Neural cell (in vitro differentiated cells): ENCODE results near the gene SLC19A1. TPM values are rescaled to one million over a fixed set of nuclear protein-coding genes. Genes with fewer than 3 reads are reported as not detected.

ENCODE experiments used
- H2AFZ ChIP-seq: fragments of 200-600, 300-800 bp; sonication (generic), shearing (Covaris generic); 2 replicates; pipeline ENCODE4 v1.6.0; 2014; ENCODE audit warnings: low read depth, mild to moderate bottlenecking, antibody characterized with exemption, low read length, moderate library complexity
- H3F3A ChIP-seq: fragments of 200-600 bp; shearing (Covaris generic); 2 replicates; pipeline ENCODE4 v1.6.1; 2016; ENCODE audit warnings: mild to moderate bottlenecking, moderate library complexity, mixed read lengths, antibody characterized with exemption, low read length; ENCODE audit not compliant: insufficient read depth, poor library complexity, severe bottlenecking
- H3K27ac ChIP-seq: fragments of 200-600, 300-800 bp; sonication (generic), shearing (Covaris generic); 2 replicates; pipeline ENCODE4 v1.5.1; 2014; ENCODE audit warnings: mild to moderate bottlenecking, low read length, moderate library complexity
- H3K27me3 ChIP-seq: fragments of 300-800, 200-600 bp; sonication (generic), shearing (Covaris generic); 2 replicates; pipeline ENCODE4 v1.6.0; 2014; ENCODE audit warnings: mild to moderate bottlenecking, low read depth, low read length, moderate library complexity; ENCODE audit not compliant: insufficient read depth
- H3K36me3 ChIP-seq: fragments of 300-800, 200-600 bp; sonication (generic), shearing (Covaris generic); 2 replicates; pipeline ENCODE4 v1.5.1; 2014; ENCODE audit warnings: mild to moderate bottlenecking, antibody characterized with exemption, low read length, moderate library complexity; ENCODE audit not compliant: insufficient read depth
- H3K4me2 ChIP-seq: fragments of 300-800, 200-600 bp; sonication (generic), shearing (Covaris generic); 2 replicates; pipeline ENCODE4 v1.6.0; 2014; ENCODE audit warnings: mild to moderate bottlenecking, low read length
- H3K4me3 ChIP-seq: fragments of 300-800, 200-600 bp; sonication (generic), shearing (Covaris generic); 2 replicates; pipeline ENCODE4 v1.5.1; 2014; ENCODE audit warnings: mild to moderate bottlenecking, low read length, moderate library complexity
- H3K79me2 ChIP-seq: fragments of 200-600 bp; shearing (Covaris generic); replicated peaks from 2 replicates; pipeline ENCODE4 v1.6.0; 2014; ENCODE audit warnings: mild to moderate bottlenecking, low read length, moderate library complexity; ENCODE audit not compliant: insufficient read depth
- H3K9ac ChIP-seq: fragments of 300-800, 200-600 bp; sonication (generic), shearing (Covaris generic); 2 replicates; pipeline ENCODE4 v1.6.1; 2016; ENCODE audit warnings: mild to moderate bottlenecking, low read length, mixed read lengths
- H3K9me2 ChIP-seq: fragments of 200-600 bp; shearing (Covaris generic); 2 replicates; pipeline ENCODE4 v1.6.1; 2016; ENCODE audit warnings: mild to moderate bottlenecking, low read length, mixed read lengths; ENCODE audit not compliant: insufficient read depth
- H3K9me3 ChIP-seq: fragments of 200-600, 300-800 bp; sonication (generic), shearing (Covaris generic); 2 replicates; pipeline ENCODE4 v1.6.1; 2016; ENCODE audit warnings: mild to moderate bottlenecking, mixed run types, low read length, moderate library complexity, mixed read lengths
- H4K20me1 ChIP-seq: fragments of 200-600 bp; shearing (Covaris generic); 2 replicates; pipeline ENCODE4 v1.6.1; 2016; ENCODE audit warnings: mild to moderate bottlenecking, mixed run types; ENCODE audit not compliant: insufficient read depth
- EP300 ChIP-seq: fragments of 450-650 bp; conservative IDR thresholded peaks from 2 replicates; pipeline ENCODE4 v1.6.1; 2014; ENCODE audit warnings: antibody characterized with exemption, mild to moderate bottlenecking, moderate library complexity; ENCODE audit not compliant: poor library complexity, severe bottlenecking
- EZH2 ChIP-seq: fragments of 200-600, 300-800 bp; shearing (Covaris generic), sonication (generic); IDR thresholded peaks from 2 replicates; pipeline ENCODE4 v1.6.1; 2014; ENCODE audit warnings: antibody characterized with exemption, low read length, borderline replicate concordance, mild to moderate bottlenecking; ENCODE audit not compliant: insufficient read depth, poor library complexity, severe bottlenecking
- MXI1 ChIP-seq: fragments of 450-650 bp; conservative IDR thresholded peaks from 2 replicates; pipeline ENCODE4 v1.6.1; 2014; ENCODE audit warnings: antibody characterized with exemption, mild to moderate bottlenecking; ENCODE audit not compliant: poor library complexity, severe bottlenecking
- POLR2AphosphoS5 ChIP-seq: IDR thresholded peaks from 2 replicates; pipeline ENCODE4 v1.6.1; 2012
- RAD21 ChIP-seq: fragments of 450-650 bp; conservative IDR thresholded peaks from 2 replicates; pipeline ENCODE4 v1.6.1; 2014; ENCODE audit warnings: antibody characterized with exemption, mild to moderate bottlenecking, moderate library complexity
- SMC3 ChIP-seq: fragments of 450-650 bp; conservative IDR thresholded peaks from 2 replicates; pipeline ENCODE4 v1.6.1; 2014; ENCODE audit warnings: antibody characterized with exemption, mild to moderate bottlenecking, moderate library complexity; ENCODE audit not compliant: poor library complexity
- TAF1 ChIP-seq: IDR thresholded peaks from 2 replicates; pipeline ENCODE4 v1.6.1; 2012; ENCODE audit warnings: low read depth
- polyA plus RNA-seq: library from polyadenylated mRNA; depleted of rRNA; stranded (reverse); fragments of >200 nt; gene quantifications from 2 replicates; pipeline ENCODE4 v1.2.3, GENCODE V29; 2014
- TF ChIP-seq, protein P1 (sequence below): IDR thresholded peaks from 2 replicates; pipeline ENCODE4 v1.6.1; 2012; ENCODE audit warnings: borderline replicate concordance
- TF ChIP-seq, protein P2 (sequence below): fragments of 450-650 bp; IDR thresholded peaks from 2 replicates; pipeline ENCODE4 v1.5.1; 2014; ENCODE audit warnings: antibody characterized with exemption, mild to moderate bottlenecking, moderate library complexity; ENCODE audit not compliant: poor library complexity, severe bottlenecking

SLC19A1 gene
- polyA plus RNA-seq, 1 donor from 2014 or later = 2.9 TPM

DNA sequence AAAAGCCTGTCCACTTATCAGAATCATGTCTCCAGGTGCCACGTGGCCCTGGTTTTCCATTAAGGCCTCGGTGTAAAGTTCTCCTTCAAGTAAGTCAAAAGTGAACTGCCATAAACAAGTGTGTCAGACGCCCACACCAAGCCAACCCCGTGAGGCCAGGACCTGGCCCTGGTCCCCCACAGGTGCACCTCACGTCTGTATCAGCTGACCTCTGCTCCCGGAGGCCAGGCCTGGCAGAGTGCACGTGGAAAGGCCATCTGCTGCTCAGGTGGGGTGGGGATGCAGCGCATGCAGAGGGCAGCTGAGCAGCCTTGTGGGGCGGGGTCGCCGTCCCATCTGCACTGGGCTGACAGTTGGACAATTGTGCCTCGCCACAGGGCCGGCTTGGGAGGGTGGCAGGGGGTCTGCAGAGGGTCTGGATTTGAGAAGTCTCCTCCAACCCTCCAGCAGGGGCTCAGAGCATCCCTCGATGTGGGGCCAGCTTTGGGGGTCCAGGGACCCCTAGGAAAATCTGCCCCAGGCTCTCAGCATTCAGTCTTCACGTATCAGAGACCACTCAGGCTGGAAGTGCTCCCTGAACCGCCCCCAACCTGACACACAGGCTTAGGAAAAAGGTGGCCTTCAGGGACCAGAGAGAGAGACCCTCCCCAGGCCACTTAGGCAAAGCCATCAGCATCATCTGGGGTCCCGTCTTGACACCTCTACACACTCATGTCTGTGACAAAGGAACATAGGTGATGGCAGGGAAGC, 3.0 kb downstream of the SLC19A1 start:
- Histone ChIP-seq H3F3A (no peaks in the 10 kb centered on the region), H3K4me2 (no peak overlapping the region), H3K27me3 (no peaks in the 10 kb centered on the region), H3K9ac (no peak overlapping the region), H3K4me3 (no peak overlapping the region), H3K79me2 (no peaks in the 10 kb centered on the region), H4K20me1 (no peaks in the 10 kb centered on the region), H3K9me3 (no peaks in the 10 kb centered on the region), H3K9me2 (no peaks in the 10 kb centered on the region), H2AFZ (no peak overlapping the region), H3K36me3 (no peaks in the 10 kb centered on the region), H3K27ac (no peak overlapping the region)
- TF ChIP-seq EZH2 (no peak), TAF1 (no peak), POLR2AphosphoS5 (no peak), SMC3 (no peak), EP300 (no peak), RAD21 (no peak), MXI1 (no peak)
- TF ChIP-seq, protein P1, sequence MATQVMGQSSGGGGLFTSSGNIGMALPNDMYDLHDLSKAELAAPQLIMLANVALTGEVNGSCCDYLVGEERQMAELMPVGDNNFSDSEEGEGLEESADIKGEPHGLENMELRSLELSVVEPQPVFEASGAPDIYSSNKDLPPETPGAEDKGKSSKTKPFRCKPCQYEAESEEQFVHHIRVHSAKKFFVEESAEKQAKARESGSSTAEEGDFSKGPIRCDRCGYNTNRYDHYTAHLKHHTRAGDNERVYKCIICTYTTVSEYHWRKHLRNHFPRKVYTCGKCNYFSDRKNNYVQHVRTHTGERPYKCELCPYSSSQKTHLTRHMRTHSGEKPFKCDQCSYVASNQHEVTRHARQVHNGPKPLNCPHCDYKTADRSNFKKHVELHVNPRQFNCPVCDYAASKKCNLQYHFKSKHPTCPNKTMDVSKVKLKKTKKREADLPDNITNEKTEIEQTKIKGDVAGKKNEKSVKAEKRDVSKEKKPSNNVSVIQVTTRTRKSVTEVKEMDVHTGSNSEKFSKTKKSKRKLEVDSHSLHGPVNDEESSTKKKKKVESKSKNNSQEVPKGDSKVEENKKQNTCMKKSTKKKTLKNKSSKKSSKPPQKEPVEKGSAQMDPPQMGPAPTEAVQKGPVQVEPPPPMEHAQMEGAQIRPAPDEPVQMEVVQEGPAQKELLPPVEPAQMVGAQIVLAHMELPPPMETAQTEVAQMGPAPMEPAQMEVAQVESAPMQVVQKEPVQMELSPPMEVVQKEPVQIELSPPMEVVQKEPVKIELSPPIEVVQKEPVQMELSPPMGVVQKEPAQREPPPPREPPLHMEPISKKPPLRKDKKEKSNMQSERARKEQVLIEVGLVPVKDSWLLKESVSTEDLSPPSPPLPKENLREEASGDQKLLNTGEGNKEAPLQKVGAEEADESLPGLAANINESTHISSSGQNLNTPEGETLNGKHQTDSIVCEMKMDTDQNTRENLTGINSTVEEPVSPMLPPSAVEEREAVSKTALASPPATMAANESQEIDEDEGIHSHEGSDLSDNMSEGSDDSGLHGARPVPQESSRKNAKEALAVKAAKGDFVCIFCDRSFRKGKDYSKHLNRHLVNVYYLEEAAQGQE = no peak
- TF ChIP-seq, protein P2, sequence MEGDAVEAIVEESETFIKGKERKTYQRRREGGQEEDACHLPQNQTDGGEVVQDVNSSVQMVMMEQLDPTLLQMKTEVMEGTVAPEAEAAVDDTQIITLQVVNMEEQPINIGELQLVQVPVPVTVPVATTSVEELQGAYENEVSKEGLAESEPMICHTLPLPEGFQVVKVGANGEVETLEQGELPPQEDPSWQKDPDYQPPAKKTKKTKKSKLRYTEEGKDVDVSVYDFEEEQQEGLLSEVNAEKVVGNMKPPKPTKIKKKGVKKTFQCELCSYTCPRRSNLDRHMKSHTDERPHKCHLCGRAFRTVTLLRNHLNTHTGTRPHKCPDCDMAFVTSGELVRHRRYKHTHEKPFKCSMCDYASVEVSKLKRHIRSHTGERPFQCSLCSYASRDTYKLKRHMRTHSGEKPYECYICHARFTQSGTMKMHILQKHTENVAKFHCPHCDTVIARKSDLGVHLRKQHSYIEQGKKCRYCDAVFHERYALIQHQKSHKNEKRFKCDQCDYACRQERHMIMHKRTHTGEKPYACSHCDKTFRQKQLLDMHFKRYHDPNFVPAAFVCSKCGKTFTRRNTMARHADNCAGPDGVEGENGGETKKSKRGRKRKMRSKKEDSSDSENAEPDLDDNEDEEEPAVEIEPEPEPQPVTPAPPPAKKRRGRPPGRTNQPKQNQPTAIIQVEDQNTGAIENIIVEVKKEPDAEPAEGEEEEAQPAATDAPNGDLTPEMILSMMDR = no peak

DNA sequence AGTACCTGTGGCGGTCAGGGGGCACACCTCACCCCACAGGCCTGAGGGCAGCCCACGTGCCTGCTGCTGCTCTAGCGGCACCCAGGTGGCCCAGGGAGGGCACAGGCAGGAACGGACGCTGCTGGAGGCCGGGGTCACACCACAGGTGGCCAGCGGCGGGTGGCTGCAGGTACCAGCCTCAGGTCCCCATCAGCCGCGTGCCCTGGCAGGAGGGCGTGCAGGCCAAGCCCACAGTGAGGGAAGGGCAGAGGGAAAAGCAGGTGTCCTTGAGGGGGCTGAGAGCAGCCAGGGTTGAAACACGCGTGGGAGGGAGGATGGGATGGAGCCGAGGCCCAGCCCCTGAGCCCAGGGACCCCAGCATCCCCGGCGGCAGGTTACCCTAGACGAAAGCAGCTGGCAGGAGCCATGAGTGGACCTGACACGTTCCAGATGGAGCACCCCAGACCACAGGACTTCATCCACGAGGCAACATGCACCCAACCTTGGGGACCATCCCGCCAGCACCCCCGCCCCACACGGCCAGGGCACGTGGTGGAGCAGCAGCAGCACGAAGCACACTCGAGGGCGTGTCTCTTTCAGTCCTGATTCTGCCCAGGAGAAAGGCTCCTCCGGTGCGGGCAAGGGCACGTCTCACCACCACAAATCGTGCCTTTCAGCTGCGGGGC, 3.7 kb downstream of the SLC19A1 start:
- Histone ChIP-seq H3K79me2 (no peaks in the 10 kb centered on the region), H3K9me2 (no peaks in the 10 kb centered on the region), H3F3A (no peaks in the 10 kb centered on the region), H3K9ac (no peak overlapping the region), H3K27me3 (no peaks in the 10 kb centered on the region), H3K27ac (no peak overlapping the region), H2AFZ (no peak overlapping the region), H3K4me3 (no peak overlapping the region), H3K36me3 (no peaks in the 10 kb centered on the region), H4K20me1 (no peaks in the 10 kb centered on the region), H3K4me2 (no peak overlapping the region), H3K9me3 (no peaks in the 10 kb centered on the region)
- no peak for TF ChIP-seq TAF1
- TF ChIP-seq EZH2 = no peak
- TF ChIP-seq EP300 = no peak
- no peak for TF ChIP-seq POLR2AphosphoS5
- TF ChIP-seq, protein P1 = no peak
- TF ChIP-seq RAD21 = no peak
- TF ChIP-seq, protein P2 = no peak
- no peak for TF ChIP-seq SMC3
- TF ChIP-seq MXI1 = no peak
